HL-60 (cell line): ENCODE results near the gene RABGAP1L.

Source experiments
- DNase-seq, 2 experiments: peaks; one replicate each; pipeline ENCODE4 v3.0.0-alpha.2; 2010 to 2020; ENCODE audit warnings: low read depth in 1 of 2, low spot score in 1 of 2
- H3K27ac ChIP-seq: fragments of 250-450 bp; sonication (Bioruptor Pico); replicated peaks from 2 replicates; pipeline ENCODE4 v1.5.1; 2020; ENCODE audit warnings: mild to moderate bottlenecking, moderate library complexity
- H3K27me3 ChIP-seq: fragments of 250-450 bp; sonication (Bioruptor Pico); 2 replicates; pipeline ENCODE4 v1.5.1; 2021; ENCODE audit warnings: mild to moderate bottlenecking, moderate library complexity; ENCODE audit not compliant: insufficient read depth, poor library complexity, severe bottlenecking
- H3K4me3 ChIP-seq: replicated peaks from 2 replicates; pipeline ENCODE4 v1.5.1; 2011; ENCODE audit warnings: mild to moderate bottlenecking, control low read depth, low read length; ENCODE audit not compliant: insufficient read depth
- GABPA ChIP-seq: IDR thresholded peaks from 2 replicates; pipeline ENCODE4 v1.6.1; 2012; ENCODE audit warnings: low read depth
- POLR2AphosphoS5 ChIP-seq: IDR thresholded peaks from 2 replicates; pipeline ENCODE4 v1.6.1; 2012; ENCODE audit warnings: low read depth
- SPI1 ChIP-seq: IDR thresholded peaks from 2 replicates; pipeline ENCODE4 v1.6.1; 2012; ENCODE audit warnings: low read depth, mild to moderate bottlenecking, borderline replicate concordance
- TF ChIP-seq, protein P1 (sequence below): IDR thresholded peaks from 2 replicates; pipeline ENCODE4 v1.6.1; 2012; ENCODE audit warnings: low read depth; ENCODE audit not compliant: insufficient replicate concordance
- TF ChIP-seq, protein P2 (sequence below): IDR thresholded peaks from one replicate; pipeline ENCODE4 v1.5.1; 2011; ENCODE audit warnings: low read length, control low read depth, inconsistent platforms; ENCODE audit not compliant: insufficient read depth

Gene RABGAP1L

DNA sequence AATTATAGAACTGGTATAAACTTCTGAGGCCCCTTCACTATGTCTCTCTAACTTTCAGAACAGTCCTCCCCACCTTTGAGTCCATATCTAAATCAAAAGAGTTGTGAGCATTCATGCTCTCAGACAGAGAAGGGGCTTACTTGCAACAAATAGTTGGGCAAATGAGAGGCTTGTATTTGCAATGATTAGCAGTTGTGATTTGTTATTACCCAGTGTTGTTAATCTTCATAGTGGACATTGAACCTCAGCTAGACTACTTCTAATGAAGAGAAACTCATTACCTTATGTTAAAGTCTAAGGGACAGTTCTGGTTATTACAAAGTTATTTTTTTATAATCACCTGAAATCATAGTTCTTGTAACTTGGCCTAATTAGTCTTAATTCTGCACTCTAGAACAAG lies 114.5 kb downstream of the RABGAP1L start:
- no peak overlapping the region for H3K27ac ChIP-seq
- DNase-seq: no peak
- TF ChIP-seq POLR2AphosphoS5: no peak
- TF ChIP-seq, protein P1, sequence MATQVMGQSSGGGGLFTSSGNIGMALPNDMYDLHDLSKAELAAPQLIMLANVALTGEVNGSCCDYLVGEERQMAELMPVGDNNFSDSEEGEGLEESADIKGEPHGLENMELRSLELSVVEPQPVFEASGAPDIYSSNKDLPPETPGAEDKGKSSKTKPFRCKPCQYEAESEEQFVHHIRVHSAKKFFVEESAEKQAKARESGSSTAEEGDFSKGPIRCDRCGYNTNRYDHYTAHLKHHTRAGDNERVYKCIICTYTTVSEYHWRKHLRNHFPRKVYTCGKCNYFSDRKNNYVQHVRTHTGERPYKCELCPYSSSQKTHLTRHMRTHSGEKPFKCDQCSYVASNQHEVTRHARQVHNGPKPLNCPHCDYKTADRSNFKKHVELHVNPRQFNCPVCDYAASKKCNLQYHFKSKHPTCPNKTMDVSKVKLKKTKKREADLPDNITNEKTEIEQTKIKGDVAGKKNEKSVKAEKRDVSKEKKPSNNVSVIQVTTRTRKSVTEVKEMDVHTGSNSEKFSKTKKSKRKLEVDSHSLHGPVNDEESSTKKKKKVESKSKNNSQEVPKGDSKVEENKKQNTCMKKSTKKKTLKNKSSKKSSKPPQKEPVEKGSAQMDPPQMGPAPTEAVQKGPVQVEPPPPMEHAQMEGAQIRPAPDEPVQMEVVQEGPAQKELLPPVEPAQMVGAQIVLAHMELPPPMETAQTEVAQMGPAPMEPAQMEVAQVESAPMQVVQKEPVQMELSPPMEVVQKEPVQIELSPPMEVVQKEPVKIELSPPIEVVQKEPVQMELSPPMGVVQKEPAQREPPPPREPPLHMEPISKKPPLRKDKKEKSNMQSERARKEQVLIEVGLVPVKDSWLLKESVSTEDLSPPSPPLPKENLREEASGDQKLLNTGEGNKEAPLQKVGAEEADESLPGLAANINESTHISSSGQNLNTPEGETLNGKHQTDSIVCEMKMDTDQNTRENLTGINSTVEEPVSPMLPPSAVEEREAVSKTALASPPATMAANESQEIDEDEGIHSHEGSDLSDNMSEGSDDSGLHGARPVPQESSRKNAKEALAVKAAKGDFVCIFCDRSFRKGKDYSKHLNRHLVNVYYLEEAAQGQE: no peak
- no peak for TF ChIP-seq GABPA
- TF ChIP-seq SPI1: no peak
- TF ChIP-seq, protein P2, sequence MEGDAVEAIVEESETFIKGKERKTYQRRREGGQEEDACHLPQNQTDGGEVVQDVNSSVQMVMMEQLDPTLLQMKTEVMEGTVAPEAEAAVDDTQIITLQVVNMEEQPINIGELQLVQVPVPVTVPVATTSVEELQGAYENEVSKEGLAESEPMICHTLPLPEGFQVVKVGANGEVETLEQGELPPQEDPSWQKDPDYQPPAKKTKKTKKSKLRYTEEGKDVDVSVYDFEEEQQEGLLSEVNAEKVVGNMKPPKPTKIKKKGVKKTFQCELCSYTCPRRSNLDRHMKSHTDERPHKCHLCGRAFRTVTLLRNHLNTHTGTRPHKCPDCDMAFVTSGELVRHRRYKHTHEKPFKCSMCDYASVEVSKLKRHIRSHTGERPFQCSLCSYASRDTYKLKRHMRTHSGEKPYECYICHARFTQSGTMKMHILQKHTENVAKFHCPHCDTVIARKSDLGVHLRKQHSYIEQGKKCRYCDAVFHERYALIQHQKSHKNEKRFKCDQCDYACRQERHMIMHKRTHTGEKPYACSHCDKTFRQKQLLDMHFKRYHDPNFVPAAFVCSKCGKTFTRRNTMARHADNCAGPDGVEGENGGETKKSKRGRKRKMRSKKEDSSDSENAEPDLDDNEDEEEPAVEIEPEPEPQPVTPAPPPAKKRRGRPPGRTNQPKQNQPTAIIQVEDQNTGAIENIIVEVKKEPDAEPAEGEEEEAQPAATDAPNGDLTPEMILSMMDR: no peak
- no peak overlapping the region for H3K4me3 ChIP-seq
- no peaks in the 10 kb centered on the region for H3K27me3 ChIP-seq

DNA sequence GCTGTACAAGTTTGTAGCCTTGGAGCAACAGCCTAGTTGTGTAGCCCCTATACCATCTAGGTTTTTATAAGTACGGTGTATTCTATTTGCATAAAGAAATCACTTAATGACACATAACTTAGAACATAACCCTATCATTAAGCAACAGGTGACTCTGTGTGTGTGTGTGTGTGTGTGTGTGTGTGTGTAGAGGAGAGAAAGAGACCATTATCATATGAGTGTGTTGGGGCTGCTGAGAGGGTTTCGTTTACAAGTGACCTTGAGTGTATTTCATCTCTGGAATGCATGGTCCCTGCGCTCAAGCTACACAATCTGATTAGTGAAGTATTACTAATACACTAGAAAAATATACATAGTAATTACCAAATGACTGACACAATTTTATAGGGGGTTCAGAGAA lies 115.1 kb downstream of the RABGAP1L start:
- H3K27ac ChIP-seq: no peak overlapping the region
- no peaks in the 10 kb centered on the region for H3K27me3 ChIP-seq
- DNase-seq: no peak
- TF ChIP-seq, protein P2: no peak
- TF ChIP-seq SPI1 (no peak), POLR2AphosphoS5 (no peak), GABPA (no peak)
- TF ChIP-seq, protein P1: no peak
- H3K4me3 ChIP-seq: no peak overlapping the region

DNA sequence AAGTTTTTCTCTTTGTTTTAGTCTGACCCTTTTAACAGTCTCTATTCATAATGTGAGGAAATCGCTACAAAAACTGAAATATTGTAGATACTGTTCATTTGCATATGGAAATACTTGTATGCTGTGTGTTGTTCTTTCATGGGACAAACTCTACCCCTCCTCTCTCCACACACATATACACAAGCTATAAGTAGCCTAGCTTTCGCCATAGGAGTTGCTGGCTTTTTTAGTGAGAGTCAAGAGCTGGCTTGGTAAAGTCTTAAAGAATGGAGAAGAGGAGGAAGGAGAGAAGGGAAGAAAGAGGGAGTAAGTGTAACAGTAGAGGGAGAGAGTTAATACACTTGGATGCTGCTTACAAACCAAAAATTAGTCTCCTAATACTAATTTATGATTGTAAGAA lies 115.6 kb downstream of the RABGAP1L start:
- DNase-seq: no peak
- H3K27me3 ChIP-seq: no peaks in the 10 kb centered on the region
- H3K27ac ChIP-seq: no peak overlapping the region
- no peak overlapping the region for H3K4me3 ChIP-seq
- TF ChIP-seq SPI1: no peak
- TF ChIP-seq, protein P2: no peak
- TF ChIP-seq GABPA: no peak
- TF ChIP-seq, protein P1: no peak
- no peak for TF ChIP-seq POLR2AphosphoS5
